ENCODE results near the gene KCNJ6.
A peak's percentile ranks its signal among the peaks of the same experiment; 100 is the strongest.

- TF ChIP-seq CTCF (IDR thresholded peaks at IDR 0.05; ENCODE audit: insufficient read depth, low read depth, low read length) (peak; percentile 16), EZH2 (IDR thresholded peaks at IDR 0.05; ENCODE audit: insufficient read depth, low read length) (no peak)
These were observed 42.6 kb downstream of the KCNJ6 start for GRCh38 chr21:37873655-37874054.

All from astrocyte (in vitro differentiated cells and primary cell).